HepG2 (cell line): ENCODE results near the gene SESN1.

Experiments
- ARHGAP35 ChIP-seq: sonication (generic); formaldehyde crosslinking; IDR thresholded peaks from 2 replicates; pipeline ENCODE4 v1.9.0; 2022; ENCODE audit warnings: mild to moderate bottlenecking, inconsistent platforms, moderate library complexity, missing genetic modification reagents, borderline replicate concordance
- FOXK1 ChIP-seq: sonication (generic); formaldehyde crosslinking; IDR thresholded peaks from 2 replicates; pipeline ENCODE4 v1.4.0; 2020; ENCODE audit warnings: low read depth, missing genetic modification reagents, borderline replicate concordance
- POLR2A ChIP-seq, 2 experiments: IDR thresholded peaks; 2 replicates each; pipeline ENCODE4 v1.6.1; 2011; ENCODE audit warnings: low read depth in 2 of 2, low read length in 2 of 2, mild to moderate bottlenecking in 1 of 2, moderate library complexity in 1 of 2; ENCODE audit not compliant: insufficient read depth in 1 of 2
- TCF7 ChIP-seq: sonication (generic); IDR thresholded peaks from 2 replicates; pipeline ENCODE4 v1.6.1; 2016; ENCODE audit warnings: antibody characterized with exemption, low read depth
- ZNF121 ChIP-seq: sonication (generic); formaldehyde crosslinking; IDR thresholded peaks from 2 replicates; pipeline ENCODE4 v1.5.0; 2020; ENCODE audit warnings: mild to moderate bottlenecking, missing genetic modification reagents
- ZNF543 ChIP-seq: sonication (generic); formaldehyde crosslinking; IDR thresholded peaks from 2 replicates; pipeline ENCODE4 v1.4.0; 2020; ENCODE audit warnings: mild to moderate bottlenecking, missing genetic modification reagents
- ZNF879 ChIP-seq: sonication (generic); formaldehyde crosslinking; IDR thresholded peaks from 2 replicates; pipeline ENCODE4 v1.8.1; 2023; ENCODE audit warnings: missing genetic modification reagents
- TF ChIP-seq, protein P1 (sequence below): sonication (generic); formaldehyde crosslinking; IDR thresholded peaks from 2 replicates; pipeline ENCODE4 v1.5.0; 2020; ENCODE audit warnings: mild to moderate bottlenecking, missing genetic modification reagents, moderate library complexity
- TF ChIP-seq, protein P2 (sequence below): sonication (generic); formaldehyde crosslinking; IDR thresholded peaks from 2 replicates; pipeline ENCODE4 v1.4.0; 2020; ENCODE audit warnings: mild to moderate bottlenecking, missing genetic modification reagents
- TF ChIP-seq, protein P3 (sequence below): IDR thresholded peaks from 2 replicates; pipeline ENCODE4 v1.6.1; 2018; ENCODE audit warnings: missing genetic modification reagents

DNA sequence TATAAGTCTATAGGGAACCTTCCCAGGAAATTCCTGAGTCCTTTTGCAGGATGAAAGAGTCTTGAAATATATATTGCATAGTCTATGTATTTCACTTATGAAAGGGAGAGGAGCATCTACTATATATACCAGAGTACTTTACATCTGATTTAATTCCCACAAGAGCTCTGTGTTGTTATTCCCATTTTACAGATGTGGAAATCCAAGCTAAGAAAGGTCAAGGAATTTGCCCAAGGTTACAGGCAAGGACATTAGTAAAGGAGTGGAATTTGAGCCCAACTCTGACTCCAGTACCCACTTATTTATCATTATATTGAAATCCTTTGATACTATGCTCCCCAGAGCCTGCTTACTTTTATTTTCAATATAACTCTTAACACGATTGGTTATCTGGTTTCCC, 2.6 kb downstream of the SESN1 start:
- TF ChIP-seq ZNF121 (CRISPR knock-in tag) (no peak), TCF7 (no peak), ARHGAP35 (no peak), FOXK1 (CRISPR knock-in tag) (no peak), ZNF543 (no peak), POLR2A (IDR thresholded peaks at IDR 0.05; ENCODE audit: insufficient read depth in 1 of 2, low read depth in 2 of 2, low read length in 2 of 2) (no peak), ZNF879 (CRISPR knock-in tag) (no peak)
- TF ChIP-seq, protein P1, sequence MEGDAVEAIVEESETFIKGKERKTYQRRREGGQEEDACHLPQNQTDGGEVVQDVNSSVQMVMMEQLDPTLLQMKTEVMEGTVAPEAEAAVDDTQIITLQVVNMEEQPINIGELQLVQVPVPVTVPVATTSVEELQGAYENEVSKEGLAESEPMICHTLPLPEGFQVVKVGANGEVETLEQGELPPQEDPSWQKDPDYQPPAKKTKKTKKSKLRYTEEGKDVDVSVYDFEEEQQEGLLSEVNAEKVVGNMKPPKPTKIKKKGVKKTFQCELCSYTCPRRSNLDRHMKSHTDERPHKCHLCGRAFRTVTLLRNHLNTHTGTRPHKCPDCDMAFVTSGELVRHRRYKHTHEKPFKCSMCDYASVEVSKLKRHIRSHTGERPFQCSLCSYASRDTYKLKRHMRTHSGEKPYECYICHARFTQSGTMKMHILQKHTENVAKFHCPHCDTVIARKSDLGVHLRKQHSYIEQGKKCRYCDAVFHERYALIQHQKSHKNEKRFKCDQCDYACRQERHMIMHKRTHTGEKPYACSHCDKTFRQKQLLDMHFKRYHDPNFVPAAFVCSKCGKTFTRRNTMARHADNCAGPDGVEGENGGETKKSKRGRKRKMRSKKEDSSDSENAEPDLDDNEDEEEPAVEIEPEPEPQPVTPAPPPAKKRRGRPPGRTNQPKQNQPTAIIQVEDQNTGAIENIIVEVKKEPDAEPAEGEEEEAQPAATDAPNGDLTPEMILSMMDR (CRISPR knock-in tag), result no peak
- TF ChIP-seq, protein P2, sequence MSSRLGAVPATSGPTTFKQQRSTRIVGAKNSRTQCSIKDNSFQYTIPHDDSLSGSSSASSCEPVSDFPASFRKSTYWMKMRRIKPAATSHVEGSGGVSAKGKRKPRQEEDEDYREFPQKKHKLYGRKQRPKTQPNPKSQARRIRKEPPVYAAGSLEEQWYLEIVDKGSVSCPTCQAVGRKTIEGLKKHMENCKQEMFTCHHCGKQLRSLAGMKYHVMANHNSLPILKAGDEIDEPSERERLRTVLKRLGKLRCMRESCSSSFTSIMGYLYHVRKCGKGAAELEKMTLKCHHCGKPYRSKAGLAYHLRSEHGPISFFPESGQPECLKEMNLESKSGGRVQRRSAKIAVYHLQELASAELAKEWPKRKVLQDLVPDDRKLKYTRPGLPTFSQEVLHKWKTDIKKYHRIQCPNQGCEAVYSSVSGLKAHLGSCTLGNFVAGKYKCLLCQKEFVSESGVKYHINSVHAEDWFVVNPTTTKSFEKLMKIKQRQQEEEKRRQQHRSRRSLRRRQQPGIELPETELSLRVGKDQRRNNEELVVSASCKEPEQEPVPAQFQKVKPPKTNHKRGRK (CRISPR knock-in tag), result no peak
- TF ChIP-seq, protein P3, sequence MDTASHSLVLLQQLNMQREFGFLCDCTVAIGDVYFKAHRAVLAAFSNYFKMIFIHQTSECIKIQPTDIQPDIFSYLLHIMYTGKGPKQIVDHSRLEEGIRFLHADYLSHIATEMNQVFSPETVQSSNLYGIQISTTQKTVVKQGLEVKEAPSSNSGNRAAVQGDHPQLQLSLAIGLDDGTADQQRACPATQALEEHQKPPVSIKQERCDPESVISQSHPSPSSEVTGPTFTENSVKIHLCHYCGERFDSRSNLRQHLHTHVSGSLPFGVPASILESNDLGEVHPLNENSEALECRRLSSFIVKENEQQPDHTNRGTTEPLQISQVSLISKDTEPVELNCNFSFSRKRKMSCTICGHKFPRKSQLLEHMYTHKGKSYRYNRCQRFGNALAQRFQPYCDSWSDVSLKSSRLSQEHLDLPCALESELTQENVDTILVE, result no peak
